ENCODE measurements around the gene PTDSS2.

DNA sequence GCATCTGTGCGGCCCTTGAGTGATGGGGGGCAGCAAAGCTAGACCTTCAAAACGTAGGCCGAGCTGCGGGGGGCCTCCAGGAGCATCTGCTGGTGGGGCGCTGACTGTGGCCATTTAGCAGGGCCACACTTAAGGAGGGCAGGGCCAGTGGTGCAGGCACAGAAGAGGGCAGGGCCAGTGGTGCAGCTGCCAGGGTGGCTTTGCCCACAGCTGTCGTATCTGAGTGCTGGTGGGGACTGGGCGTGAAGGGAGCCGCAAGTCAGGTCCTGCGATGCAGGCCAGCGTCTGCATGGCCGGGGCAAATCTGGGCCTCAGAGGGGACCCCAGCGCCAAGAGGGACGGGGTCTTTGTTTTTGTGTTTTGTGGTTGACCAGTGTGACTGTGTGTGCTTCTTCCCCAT lies 29.2 kb downstream of the PTDSS2 start:
- TF ChIP-seq EZH2 (IDR thresholded peaks at IDR 0.05; ENCODE audit: borderline replicate concordance, control insufficient read depth, low read depth, low read length) = no peak
- TF ChIP-seq, protein P1, sequence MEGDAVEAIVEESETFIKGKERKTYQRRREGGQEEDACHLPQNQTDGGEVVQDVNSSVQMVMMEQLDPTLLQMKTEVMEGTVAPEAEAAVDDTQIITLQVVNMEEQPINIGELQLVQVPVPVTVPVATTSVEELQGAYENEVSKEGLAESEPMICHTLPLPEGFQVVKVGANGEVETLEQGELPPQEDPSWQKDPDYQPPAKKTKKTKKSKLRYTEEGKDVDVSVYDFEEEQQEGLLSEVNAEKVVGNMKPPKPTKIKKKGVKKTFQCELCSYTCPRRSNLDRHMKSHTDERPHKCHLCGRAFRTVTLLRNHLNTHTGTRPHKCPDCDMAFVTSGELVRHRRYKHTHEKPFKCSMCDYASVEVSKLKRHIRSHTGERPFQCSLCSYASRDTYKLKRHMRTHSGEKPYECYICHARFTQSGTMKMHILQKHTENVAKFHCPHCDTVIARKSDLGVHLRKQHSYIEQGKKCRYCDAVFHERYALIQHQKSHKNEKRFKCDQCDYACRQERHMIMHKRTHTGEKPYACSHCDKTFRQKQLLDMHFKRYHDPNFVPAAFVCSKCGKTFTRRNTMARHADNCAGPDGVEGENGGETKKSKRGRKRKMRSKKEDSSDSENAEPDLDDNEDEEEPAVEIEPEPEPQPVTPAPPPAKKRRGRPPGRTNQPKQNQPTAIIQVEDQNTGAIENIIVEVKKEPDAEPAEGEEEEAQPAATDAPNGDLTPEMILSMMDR (IDR thresholded peaks at IDR 0.05 in 2 of 3, conservative IDR thresholded peaks at IDR 0.05 in 1 of 3; ENCODE audit: control insufficient read depth in 2 of 3, extremely low read depth in 1 of 3, insufficient read depth in 1 of 3, low read depth in 3 of 3, low read length in 3 of 3) = no peak

All from GM12878 (cell line).